Epithelial cell of proximal tubule (primary cell): ENCODE data around the gene MARCKSL1. TPM values are rescaled to one million over a fixed set of nuclear protein-coding genes. Genes with fewer than 3 reads are reported as not detected.
"Not testable (repeated sequence)": the region's sequence is repeated elsewhere in the genome, so short reads cannot be mapped to it uniquely, and the experiment has no call there.

Experiments used
- DNase-seq: peaks from one replicate; pipeline ENCODE4 v3.0.0-alpha.2; 2011; ENCODE audit warnings: low read depth
- H3K4me3 ChIP-seq: 2 replicates; pipeline ENCODE4 v1.5.1; 2011; ENCODE audit warnings: low read depth, mild to moderate bottlenecking, low read length
- CTCF ChIP-seq: conservative IDR thresholded peaks from 2 replicates; pipeline ENCODE4 v1.5.1; 2012; ENCODE audit warnings: low read depth, mild to moderate bottlenecking, low read length
- total RNA-seq: library from RNA; depleted of rRNA; stranded (reverse); fragments of >200 nt; gene quantifications from 2 replicates; pipeline ENCODE4 v1.2.3, GENCODE V29; 2015

The MARCKSL1 gene
- total RNA-seq, 1 donor from 2014 or later: 190 TPM

- H3K4me3 ChIP-seq: no peak overlapping the region
- no peak for TF ChIP-seq CTCF
- no peak for DNase-seq
Observed at GRCh38 chr1:32305310-32305709, 30.7 kb downstream of the MARCKSL1 start.

GRCh38 chr1:32303997-32304622, 31.9 kb downstream of the MARCKSL1 start:
- TF ChIP-seq CTCF: no peak
- no peak for DNase-seq
- H3K4me3 ChIP-seq: no peak overlapping the region

GRCh38 chr1:32303358-32303757, 32.7 kb downstream of the MARCKSL1 start:
- DNase-seq: no peak
- TF ChIP-seq CTCF: no peak
- no peak overlapping the region for H3K4me3 ChIP-seq

- TF ChIP-seq CTCF: no peak
- DNase-seq: no peak
- no peak overlapping the region for H3K4me3 ChIP-seq
Observed at GRCh38 chr1:32299327-32299726, 36.7 kb downstream of the MARCKSL1 start.

GRCh38 chr1:32298211-32298610, 37.8 kb downstream of the MARCKSL1 start:
- H3K4me3 ChIP-seq, DNase-seq: not testable (repeated sequence)

GRCh38 chr1:32291708-32292538, 44.1 kb downstream of the MARCKSL1 start, which contains the start of gene HDAC1:
Gene HDAC1 (plus strand): TSS chr1:32292083. CDS start chr1:32292170, 87 bp downstream.
- peak; percentile 44 for DNase-seq
- H3K4me3 ChIP-seq: peak within 1 kb of the TSS; percentile 83
- no peak for TF ChIP-seq CTCF

GRCh38 chr1:32291145-32291707, 44.8 kb downstream of the MARCKSL1 start:
- no peak for TF ChIP-seq CTCF
- no peak for DNase-seq
- peak overlapping the region; percentile 83 for H3K4me3 ChIP-seq
